Measurements from ENCODE around the gene TACC2.

DNA sequence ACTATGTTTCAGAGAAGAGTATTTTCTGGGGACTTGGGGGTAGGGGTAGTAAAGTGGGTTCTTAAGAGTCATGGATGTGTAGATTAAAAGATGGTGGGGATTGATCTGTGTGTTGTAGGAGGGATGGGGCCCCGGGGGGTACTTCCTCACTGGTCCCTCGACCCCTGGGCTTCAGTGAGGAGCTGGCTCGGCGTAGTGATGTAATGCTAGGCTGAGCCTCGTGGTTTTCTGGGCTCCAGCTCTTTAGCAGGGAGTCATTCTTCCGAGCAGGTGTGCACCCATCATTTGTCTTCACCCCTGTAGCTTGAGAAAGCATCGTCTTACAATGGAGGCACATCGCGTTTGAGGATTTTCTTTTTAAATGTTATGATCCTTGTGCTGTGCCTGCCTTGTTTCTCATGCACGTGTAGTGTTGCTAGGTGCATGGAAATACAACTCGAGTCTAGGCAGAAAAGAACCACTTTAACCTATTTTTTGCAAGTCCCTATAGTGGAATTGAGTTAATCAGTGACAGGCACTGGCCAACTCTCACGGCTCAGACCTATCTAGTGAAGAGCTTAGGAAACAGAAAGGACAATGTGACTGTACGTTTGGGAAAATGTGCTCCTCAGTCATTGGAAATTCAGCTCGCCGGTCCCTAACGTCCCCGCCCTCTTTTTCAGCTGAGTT, 176.0 kb downstream of the TACC2 start:
- TF ChIP-seq, protein P1, sequence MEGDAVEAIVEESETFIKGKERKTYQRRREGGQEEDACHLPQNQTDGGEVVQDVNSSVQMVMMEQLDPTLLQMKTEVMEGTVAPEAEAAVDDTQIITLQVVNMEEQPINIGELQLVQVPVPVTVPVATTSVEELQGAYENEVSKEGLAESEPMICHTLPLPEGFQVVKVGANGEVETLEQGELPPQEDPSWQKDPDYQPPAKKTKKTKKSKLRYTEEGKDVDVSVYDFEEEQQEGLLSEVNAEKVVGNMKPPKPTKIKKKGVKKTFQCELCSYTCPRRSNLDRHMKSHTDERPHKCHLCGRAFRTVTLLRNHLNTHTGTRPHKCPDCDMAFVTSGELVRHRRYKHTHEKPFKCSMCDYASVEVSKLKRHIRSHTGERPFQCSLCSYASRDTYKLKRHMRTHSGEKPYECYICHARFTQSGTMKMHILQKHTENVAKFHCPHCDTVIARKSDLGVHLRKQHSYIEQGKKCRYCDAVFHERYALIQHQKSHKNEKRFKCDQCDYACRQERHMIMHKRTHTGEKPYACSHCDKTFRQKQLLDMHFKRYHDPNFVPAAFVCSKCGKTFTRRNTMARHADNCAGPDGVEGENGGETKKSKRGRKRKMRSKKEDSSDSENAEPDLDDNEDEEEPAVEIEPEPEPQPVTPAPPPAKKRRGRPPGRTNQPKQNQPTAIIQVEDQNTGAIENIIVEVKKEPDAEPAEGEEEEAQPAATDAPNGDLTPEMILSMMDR (IDR thresholded peaks at IDR 0.05): no peak
- TF ChIP-seq POLR2A (IDR thresholded peaks at IDR 0.05) (no peak), EP300 (IDR thresholded peaks at IDR 0.05) (no peak)

Measured in tibial nerve (tissue), 4 donors.